Ascending aorta (tissue), 2 donors: ENCODE measurements around the gene VPS26A. TPM values are rescaled to one million over a fixed set of nuclear protein-coding genes. Genes with fewer than 3 reads are reported as not detected.
"Not testable (repeated sequence)": the region's sequence is repeated elsewhere in the genome, so short reads cannot be mapped to it uniquely, and the experiment has no call there.

ENCODE experiments used
- DNase-seq, 2 donors: peaks; one replicate each; pipeline ENCODE4 v3.0.0-alpha.2; 2019; ENCODE audit warnings: low spot score in 2 of 2
- H3K27ac ChIP-seq, 2 donors: fragments of 200-600 bp; sonication (generic); one replicate each; pipeline ENCODE4 v1.5.1; 2016 to 2017; ENCODE audit warnings: mild to moderate bottlenecking in 1 of 2
- H3K27me3 ChIP-seq: fragments of 200-600 bp; sonication (generic); one replicate; pipeline ENCODE4 v1.5.1; 2017
- H3K36me3 ChIP-seq, 2 donors: fragments of 200-600 bp; sonication (generic); one replicate each; pipeline ENCODE4 v1.5.1; 2016
- H3K4me1 ChIP-seq, 2 donors: fragments of 200-600 bp; sonication (generic); one replicate each; pipeline ENCODE4 v1.5.1; 2016 to 2017; ENCODE audit warnings: mild to moderate bottlenecking in 1 of 2
- H3K4me3 ChIP-seq, 2 donors: fragments of 200-600 bp; sonication (generic); one replicate each; pipeline ENCODE4 v1.5.1; 2016 to 2017; ENCODE audit warnings: mild to moderate bottlenecking in 1 of 2
- H3K9me3 ChIP-seq, 2 donors: fragments of 200-600 bp; sonication (generic); one replicate each; pipeline ENCODE4 v1.5.1; 2016
- CTCF ChIP-seq, 3 experiments: fragments of 200-600 bp in 2 of 3; fragments of 450-650 bp in 1 of 3; sonication (generic) in 2 of 3; IDR thresholded peaks; one replicate each; pipeline ENCODE4 v1.5.1; 2016 to 2019; ENCODE audit warnings: antibody characterized with exemption in 3 of 3, mild to moderate bottlenecking in 1 of 3, moderate library complexity in 1 of 3
- intact Hi-C: fragments of 100-400 bp; cut with DNase I; formaldehyde crosslinking; loops from one replicate; pipeline ENCODE4 v1.15.1; 2023
- total RNA-seq: library from RNA; depleted of rRNA; stranded (reverse); fragments of >200 nt; gene quantifications from one replicate; pipeline ENCODE4 v1.1.0, GENCODE V29; 2016

The VPS26A gene
- total RNA-seq, 1 donor from 2014 or later, result 26.0 TPM

GRCh38 chr10:69151984-69152383 lies 28.0 kb downstream of the VPS26A start:
- no peaks in the 10 kb centered on the region for H3K27me3 ChIP-seq
- H3K9me3 ChIP-seq, result no peaks in the 10 kb centered on the region
- intact Hi-C loops, result no loop called here
- no peak for DNase-seq
- no peaks in the 10 kb centered on the region for H3K36me3 ChIP-seq
- no peak for TF ChIP-seq CTCF (IDR thresholded peaks at IDR 0.05)
- H3K27ac ChIP-seq, result no peak overlapping the region
- no peaks in the 10 kb centered on the region for H3K4me1 ChIP-seq
- H3K4me3 ChIP-seq, result no peak overlapping the region

- TF ChIP-seq CTCF (IDR thresholded peaks at IDR 0.05), result no peak
Observed at GRCh38 chr10:69153227-69153626, 29.2 kb downstream of the VPS26A start.

GRCh38 chr10:69160809-69161241 lies 36.8 kb downstream of the VPS26A start:
- Histone ChIP-seq H3K27me3 (no peaks in the 10 kb centered on the region), H3K36me3 (peaks cover 19 to 57% of the 10 kb centered on the region in 2 donors), H3K4me3 (no peak overlapping the region), H3K4me1 (no peaks in the 10 kb centered on the region), H3K27ac (no peak overlapping the region), H3K9me3 (no peaks in the 10 kb centered on the region)
- DNase-seq, result no peak
- intact Hi-C loops, result no loop called here
- TF ChIP-seq CTCF (IDR thresholded peaks at IDR 0.05), result no peak

More at GRCh38 chr10:69153227-69153626, 29.2 kb downstream of the VPS26A start:
- Histone ChIP-seq H3K27me3 (no peaks in the 10 kb centered on the region), H3K4me1 (no peaks in the 10 kb centered on the region), H3K4me3 (no peak overlapping the region), H3K27ac (no peak overlapping the region), H3K9me3 (no peaks in the 10 kb centered on the region), H3K36me3 (peaks cover 2 to 11% of the 10 kb centered on the region in 2 donors)
- no peak for DNase-seq
- intact Hi-C loops, result no loop called here

- Histone ChIP-seq H3K9me3 (no peaks in the 10 kb centered on the region), H3K27me3 (no peaks in the 10 kb centered on the region), H3K4me1 (no peaks in the 10 kb centered on the region), H3K36me3 (peaks cover 33 to 76% of the 10 kb centered on the region in 2 donors), H3K27ac (no peak overlapping the region), H3K4me3 (no peak overlapping the region)
- no peak for TF ChIP-seq CTCF (IDR thresholded peaks at IDR 0.05)
- DNase-seq, result no peak
- intact Hi-C loops, result no loop called here
Observed at GRCh38 chr10:69168493-69168892, 44.5 kb downstream of the VPS26A start.

- intact Hi-C loops, result no loop called here
- no peaks in the 10 kb centered on the region for H3K27me3 ChIP-seq
- H3K36me3 ChIP-seq, result peaks cover 21 to 51% of the 10 kb centered on the region in 2 donors
- no peak for DNase-seq
- no peaks in the 10 kb centered on the region for H3K9me3 ChIP-seq
- H3K4me1 ChIP-seq, result no peaks in the 10 kb centered on the region
- no peak overlapping the region for H3K27ac ChIP-seq
- H3K4me3 ChIP-seq, result no peak overlapping the region
- no peak for TF ChIP-seq CTCF (IDR thresholded peaks at IDR 0.05)
Observed at GRCh38 chr10:69172241-69172982, 48.4 kb downstream of the VPS26A start.

GRCh38 chr10:69175326-69175725 lies 51.3 kb downstream of the VPS26A start:
- not testable (repeated sequence) for H3K9me3 ChIP-seq, H3K27ac ChIP-seq, DNase-seq, H3K4me1 ChIP-seq, H3K27me3 ChIP-seq, H3K4me3 ChIP-seq
- intact Hi-C loops, result loop anchor here (5.0 kb wide), 1 partner anchor 188 kb away; the partner anchor contains the start of gene KIFBP
- H3K36me3 ChIP-seq, result peaks cover 9 to 25% of the 10 kb centered on the region in 2 donors
